Measurements from ENCODE around the gene NADK.
"Not testable (repeated sequence)": the region's sequence is repeated elsewhere in the genome, so short reads cannot be mapped to it uniquely, and the experiment has no call there.

Gene NADK

DNA sequence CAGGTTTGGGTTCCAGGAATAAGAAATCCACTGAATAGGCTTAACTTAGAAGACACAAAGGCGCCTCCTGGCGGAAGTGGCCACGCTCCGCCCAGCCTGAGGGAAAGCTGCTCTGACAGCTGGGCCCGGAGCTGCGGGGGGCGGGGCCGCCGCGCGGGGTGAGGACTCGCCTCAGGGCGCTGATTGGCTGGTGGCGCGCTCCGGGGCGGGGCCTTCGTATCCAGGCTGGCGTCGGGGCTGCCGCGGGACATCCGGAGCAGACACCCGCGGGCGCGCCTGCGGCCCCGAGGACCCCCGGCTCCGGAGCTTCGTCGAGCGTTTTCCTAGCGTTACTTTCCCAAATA lies 31.7 kb downstream of the NADK start:
- DNase-seq (ENCODE audit: low spot score) = not testable (repeated sequence)

- DNase-seq (ENCODE audit: low spot score) = peak; percentile 72
These were observed 32.4 kb downstream of the NADK start for GRCh38 chr1:1745651-1746565.

DNA sequence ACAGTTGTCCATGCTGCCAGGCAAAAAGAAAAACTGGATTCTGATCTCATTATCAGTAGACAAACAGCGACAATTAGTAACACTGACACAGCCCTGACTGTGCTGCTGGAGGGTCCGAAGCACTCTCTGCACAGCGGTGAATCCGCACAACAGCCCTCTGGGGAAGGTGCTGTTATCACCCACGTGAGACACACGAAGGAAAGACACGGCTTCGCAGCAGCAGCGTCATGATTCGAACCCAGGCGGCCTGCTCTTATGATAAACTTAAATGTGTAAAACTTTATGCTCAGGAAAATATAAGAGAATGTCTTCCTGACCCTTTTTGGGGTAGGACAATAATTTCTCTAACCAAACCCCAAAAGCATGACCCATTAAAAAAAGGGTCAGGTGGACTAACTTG lies 35.7 kb downstream of the NADK start:
- not testable (repeated sequence) for DNase-seq (ENCODE audit: low spot score)

DNA sequence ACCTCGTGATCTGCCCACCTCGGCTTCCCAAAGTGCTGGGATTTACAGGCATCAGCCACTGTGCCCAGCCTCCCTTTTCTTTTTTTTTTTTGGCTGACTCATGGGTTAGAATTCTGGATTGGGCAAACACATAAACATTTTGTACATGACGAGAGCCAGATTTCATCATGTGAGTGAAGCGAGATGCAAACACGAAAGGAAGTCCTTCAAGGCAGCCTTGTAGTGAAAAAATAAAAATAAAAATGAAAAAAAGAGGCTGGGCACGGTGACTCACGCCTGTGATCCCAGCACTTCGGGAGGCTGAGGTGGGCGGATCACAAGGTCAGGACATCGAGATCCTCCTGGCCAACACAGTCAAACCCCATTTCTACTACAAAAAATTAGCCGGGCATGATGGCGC lies 37.3 kb downstream of the NADK start:
- not testable (repeated sequence) for DNase-seq (ENCODE audit: low spot score)

DNA sequence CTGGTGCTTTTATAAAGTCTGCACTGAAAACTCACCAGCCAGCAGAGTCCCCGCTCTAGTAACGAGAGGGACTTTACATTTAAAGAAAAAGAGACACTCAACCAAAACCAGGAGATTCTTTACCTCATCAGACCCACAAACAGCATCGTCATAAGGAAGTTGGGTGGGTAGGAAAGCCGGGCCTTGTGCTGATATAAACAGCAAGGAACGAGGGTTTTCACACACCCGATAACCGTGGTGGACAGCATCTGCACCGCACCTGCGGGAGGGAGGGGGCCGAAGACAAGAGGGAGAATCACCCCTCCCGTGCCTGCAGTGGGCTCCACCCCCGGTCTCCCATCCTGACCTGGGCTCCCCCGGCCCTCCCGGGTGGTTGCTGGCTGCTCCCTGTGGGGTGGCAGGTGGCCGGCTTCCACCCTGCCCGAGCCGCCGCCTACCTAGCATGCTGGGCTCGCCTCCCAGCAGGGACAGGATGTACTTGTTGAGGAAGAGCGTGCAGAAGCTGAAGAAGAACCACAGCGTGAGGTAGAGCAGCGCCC lies 39.4 kb downstream of the NADK start:
- DNase-seq (ENCODE audit: low spot score) = not testable (repeated sequence)

GRCh38 chr1:1737675-1738590 lies 40.3 kb downstream of the NADK start:
- not testable (repeated sequence) for DNase-seq (ENCODE audit: low spot score)

DNA sequence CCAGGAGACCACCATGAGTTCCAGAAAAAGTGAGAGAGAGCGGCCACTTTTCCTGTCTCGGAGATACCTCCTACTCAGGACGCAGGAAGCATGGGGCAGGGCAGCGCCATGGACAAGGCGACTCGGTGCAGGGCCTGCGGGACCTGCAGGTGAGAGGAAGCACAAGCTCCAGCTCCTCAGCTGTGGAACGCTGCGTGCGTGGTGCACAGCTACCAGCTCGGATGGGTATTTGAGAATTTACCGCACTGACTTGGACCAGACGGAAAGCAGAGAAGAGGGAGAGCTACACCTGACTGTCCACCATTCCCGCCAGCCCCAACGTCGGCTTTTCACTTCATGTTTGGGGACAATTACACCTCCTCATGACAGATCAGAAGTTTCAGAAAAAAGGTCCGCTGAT lies 45.9 kb downstream of the NADK start:
- DNase-seq (ENCODE audit: low spot score) = no peak

- no peak for DNase-seq (ENCODE audit: low spot score)
These were observed 47.4 kb downstream of the NADK start for GRCh38 chr1:1730870-1731269.

DNA sequence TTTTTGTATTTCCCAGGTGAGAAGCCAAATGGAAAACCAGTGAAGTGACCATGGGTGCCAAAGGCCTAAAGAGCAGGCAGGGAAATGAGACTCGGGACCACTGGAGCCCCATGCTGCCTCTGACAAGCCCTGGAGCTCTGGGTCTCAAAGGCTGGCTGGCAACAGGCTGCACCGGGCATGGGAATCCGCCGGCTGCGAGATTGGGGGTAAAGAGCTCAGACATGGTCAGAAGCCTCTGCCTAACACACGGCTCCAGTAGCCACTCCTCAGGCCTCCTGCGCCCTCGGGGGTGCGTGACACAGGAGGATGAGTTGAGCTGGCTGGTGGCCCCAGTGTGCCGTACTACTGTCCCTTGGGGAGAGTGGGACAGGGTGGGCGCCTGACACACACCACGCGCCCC lies 48.0 kb downstream of the NADK start:
- DNase-seq (ENCODE audit: low spot score) = not testable (repeated sequence)

- not testable (repeated sequence) for DNase-seq (ENCODE audit: low spot score)
These were observed 49.0 kb downstream of the NADK start for GRCh38 chr1:1729116-1729816.

GRCh38 chr1:1728308-1729005 lies 49.8 kb downstream of the NADK start:
- peak; percentile 86 for DNase-seq (ENCODE audit: low spot score)

DNA sequence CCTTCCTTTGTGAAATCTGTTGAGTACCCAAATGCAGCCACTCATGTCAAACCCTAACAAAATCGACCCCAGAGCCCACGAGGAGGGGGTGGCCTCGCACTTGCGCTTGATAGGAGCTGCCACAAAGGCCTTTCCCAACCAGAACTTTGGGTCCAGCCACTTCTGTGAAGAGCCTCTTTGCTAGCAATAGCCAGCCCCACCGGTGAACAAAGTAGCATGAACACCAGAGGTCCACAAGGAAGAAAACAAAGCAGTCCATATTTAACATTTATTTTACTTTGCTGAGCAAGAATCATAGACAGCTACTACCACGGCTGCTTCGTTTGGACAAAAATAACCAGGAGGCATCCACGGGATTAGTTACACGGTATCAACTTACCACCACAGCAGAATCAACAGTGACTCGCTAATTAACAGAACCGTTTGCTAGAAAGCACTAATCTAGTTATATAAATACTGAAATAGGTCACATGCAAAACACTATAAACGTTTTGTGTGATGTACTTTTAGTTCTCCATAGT lies 51.1 kb downstream of the NADK start:
- not testable (repeated sequence) for DNase-seq (ENCODE audit: low spot score)

GRCh38 chr1:1726088-1726487 lies 52.2 kb downstream of the NADK start:
- not testable (repeated sequence) for DNase-seq (ENCODE audit: low spot score)

GRCh38 chr1:1724035-1724864 lies 54.0 kb downstream of the NADK start, which contains the start of gene CDK11A:
Gene CDK11A, minus strand, starts transcription at chr1:1724357. Its CDS starts 1,539 bp downstream, at chr1:1722818.
- DNase-seq (ENCODE audit: low spot score) = peak; percentile 98

GRCh38 chr1:1721201-1721600 lies 57.1 kb downstream of the NADK start:
- DNase-seq (ENCODE audit: low spot score) = no peak

GRCh38 chr1:1715109-1715883 lies 63.0 kb downstream of the NADK start:
- not testable (repeated sequence) for DNase-seq (ENCODE audit: low spot score)

GRCh38 chr1:1707897-1708296 lies 70.4 kb downstream of the NADK start:
- DNase-seq (ENCODE audit: low spot score) = not testable (repeated sequence)

- not testable (repeated sequence) for DNase-seq (ENCODE audit: low spot score)
These were observed 71.0 kb downstream of the NADK start for GRCh38 chr1:1707241-1707640.

DNA sequence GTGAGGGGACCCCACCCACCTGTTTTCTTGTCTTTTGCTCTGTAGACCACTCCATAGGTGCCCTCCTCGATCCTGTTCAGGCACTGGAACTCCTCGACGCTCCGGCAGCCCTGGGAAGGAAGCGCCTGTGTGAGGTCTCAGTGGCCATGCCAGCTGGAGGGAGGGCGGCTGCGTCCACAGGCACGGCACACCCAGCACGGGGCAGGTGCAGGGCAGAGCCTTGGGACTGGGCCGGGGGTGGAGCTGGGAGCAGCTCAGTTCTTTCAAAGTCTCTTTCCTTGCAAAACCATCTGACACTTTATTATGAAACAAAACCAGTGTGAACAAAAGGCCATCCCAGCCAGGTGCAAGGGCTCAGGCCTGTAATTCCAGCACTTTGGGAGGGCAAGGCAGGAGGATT lies 72.6 kb downstream of the NADK start:
- DNase-seq (ENCODE audit: low spot score) = not testable (repeated sequence)

All from CD4-positive, alpha-beta T cell treated with Interleukin-2 at 100 ng/mL for 4 hours (primary cell).